A549 (cell line): ENCODE data around the gene REEP5. TPM values are rescaled to one million over a fixed set of nuclear protein-coding genes. Genes with fewer than 3 reads are reported as not detected.

Experiments
- ATAC-seq, 2 experiments: fragments of 200-7000 bp in 1 of 2; fragments of >200 bp in 1 of 2; cut with Nextera tagmentation in 1 of 2; cut with Tn5 transposase in 1 of 2; 3 replicates each; pipeline versions ENCODE4 v1.8.0 to v1.9.1; 2018 to 2020; ENCODE audit warnings: mild to moderate bottlenecking in 1 of 2, moderate library complexity in 1 of 2
- CTCF ChIA-PET: fragments of 300-600 bp; sonication (Branson Sonifier 250); formaldehyde crosslinking; extraction: SDS; loops from one replicate; lab custom pipeline; 2021; ENCODE audit warnings: antibody characterized with exemption, inconsistent platforms; lab: Yijun Ruan, JAX
- POLR2A ChIA-PET: fragments of 350-600 bp; formaldehyde crosslinking; extraction: SDS; loops from one replicate; lab custom pipeline; 2021; ENCODE audit warnings: antibody characterized with exemption, inconsistent platforms; lab: Yijun Ruan, JAX
- DNase-seq, 2 experiments: peaks; one replicate each; pipeline versions ENCODE4 v3.0.0 to v3.0.0-alpha.2; 2011 to 2016; ENCODE audit warnings: low read depth in 1 of 2, low spot score in 1 of 2
- FAIRE-seq: peaks from 2 replicates; lab custom pipeline; 2011; peaks lifted over from hg19 to GRCh38; lab: Jason Lieb, UNC
- H3K27ac ChIP-seq, 2 experiments: fragments of >200 bp; sonication (Bioruptor Twin); formaldehyde crosslinking; 3 replicates each; pipeline ENCODE4 v1.5.1; 2016 to 2017
- H3K4me1 ChIP-seq: fragments of >200 bp; sonication (Bioruptor Twin); formaldehyde crosslinking; 3 replicates; pipeline ENCODE4 v1.6.1; 2016
- H3K4me2 ChIP-seq: fragments of >200 bp; sonication (Bioruptor Twin); formaldehyde crosslinking; 3 replicates; pipeline ENCODE4 v1.6.1; 2016
- H3K4me3 ChIP-seq: fragments of >200 bp; sonication (Bioruptor Twin); formaldehyde crosslinking; 3 replicates; pipeline ENCODE4 v1.5.1; 2016
- H3K9me3 ChIP-seq: fragments of >200 bp; sonication (Bioruptor Twin); formaldehyde crosslinking; 3 replicates; pipeline ENCODE4 v1.6.1; 2016
- BHLHE40 ChIP-seq: IDR thresholded peaks from 2 replicates; pipeline ENCODE4 v1.6.1; 2012; ENCODE audit warnings: low read depth, low read length, inconsistent platforms
- CBX8 ChIP-seq: fragments of 200-600 bp; sonication (generic); IDR thresholded peaks from 2 replicates; pipeline ENCODE4 v1.6.1; 2016
- CEBPB ChIP-seq, 2 experiments: fragments of >200 bp in 1 of 2; sonication (Bioruptor Twin) in 1 of 2; formaldehyde crosslinking in 1 of 2; IDR thresholded peaks; 2 replicates each; pipeline ENCODE4 v1.6.1; 2012 to 2016
- EHF ChIP-seq: fragments of 250-450 bp; sonication (Bioruptor Pico); IDR thresholded peaks from 2 replicates; pipeline ENCODE4 v1.5.0; 2020; ENCODE audit warnings: mild to moderate bottlenecking
- EP300 ChIP-seq, 2 experiments: fragments of >200 bp; sonication (Bioruptor Twin); formaldehyde crosslinking; IDR thresholded peaks; 2 replicates in 1 of 2; 3 replicates in 1 of 2; pipeline ENCODE4 v1.6.1; 2016 to 2017
- ESRRA ChIP-seq: fragments of 150-350 bp; IDR thresholded peaks from 2 replicates; pipeline ENCODE4 v1.6.1; 2014; ENCODE audit warnings: mild to moderate bottlenecking, low read length, borderline replicate concordance
- FOSB ChIP-seq: fragments of 250-450 bp; sonication (Bioruptor Pico); IDR thresholded peaks from 2 replicates; pipeline ENCODE4 v1.5.0; 2020; ENCODE audit warnings: mild to moderate bottlenecking, moderate library complexity
- FOSL2 ChIP-seq, 2 experiments: fragments of 450-650 bp in 1 of 2; fragments of >200 bp in 1 of 2; sonication (Bioruptor Twin) in 1 of 2; formaldehyde crosslinking; IDR thresholded peaks; 2 replicates each; pipeline versions ENCODE4 v1.5.0 to v1.6.1; 2016 to 2020; ENCODE audit warnings: mild to moderate bottlenecking in 1 of 2, moderate library complexity in 1 of 2
- FOXS1 ChIP-seq: fragments of 250-450 bp; sonication (Bioruptor Pico); IDR thresholded peaks from 2 replicates; pipeline ENCODE4 v1.5.0; 2020; ENCODE audit warnings: mild to moderate bottlenecking, moderate library complexity
- GATA3 ChIP-seq: IDR thresholded peaks from 2 replicates; pipeline ENCODE4 v1.6.1; 2012; ENCODE audit warnings: borderline replicate concordance
- JUN ChIP-seq, 2 experiments: fragments of >200 bp; sonication (Bioruptor Twin); formaldehyde crosslinking; IDR thresholded peaks; 2 replicates in 1 of 2; 3 replicates in 1 of 2; pipeline ENCODE4 v1.6.1; 2016 to 2017
- JUNB ChIP-seq: fragments of >200 bp; sonication (Bioruptor Twin); formaldehyde crosslinking; IDR thresholded peaks from 2 replicates; pipeline ENCODE4 v1.6.1; 2016
- KDM1A ChIP-seq: fragments of 200-600 bp; sonication (generic); IDR thresholded peaks from 2 replicates; pipeline ENCODE4 v1.6.1; 2016; ENCODE audit warnings: low read depth, mild to moderate bottlenecking
- KDM5A ChIP-seq: fragments of 200-600 bp; sonication (generic); IDR thresholded peaks from 2 replicates; pipeline ENCODE4 v1.6.1; 2016; ENCODE audit warnings: antibody characterized with exemption, mild to moderate bottlenecking
- NPAS2 ChIP-seq: fragments of 250-450 bp; sonication (Bioruptor Pico); IDR thresholded peaks from 2 replicates; pipeline ENCODE4 v1.8.0; 2022; ENCODE audit warnings: mild to moderate bottlenecking, moderate library complexity, borderline replicate concordance
- PHF8 ChIP-seq: fragments of 200-600 bp; sonication (generic); IDR thresholded peaks from 2 replicates; pipeline ENCODE4 v1.6.1; 2016; ENCODE audit warnings: low read depth, mild to moderate bottlenecking, antibody characterized with exemption, moderate library complexity, borderline replicate concordance
- POLR2A ChIP-seq: IDR thresholded peaks from 2 replicates; pipeline ENCODE4 v1.6.1; 2012; ENCODE audit warnings: mild to moderate bottlenecking, low read length
- RCOR1 ChIP-seq: fragments of 150-350 bp; IDR thresholded peaks from 2 replicates; pipeline ENCODE4 v1.6.1; 2014; ENCODE audit warnings: antibody characterized with exemption, low read length, low read depth
- RNF2 ChIP-seq: fragments of 200-600 bp; sonication (generic); IDR thresholded peaks from 2 replicates; pipeline ENCODE4 v1.6.1; 2016; ENCODE audit warnings: low read depth, mild to moderate bottlenecking, antibody characterized with exemption, moderate library complexity, borderline replicate concordance
- TFCP2L1 ChIP-seq: fragments of 250-450 bp; sonication (Bioruptor Pico); IDR thresholded peaks from 2 replicates; pipeline ENCODE4 v1.5.0; 2021; ENCODE audit warnings: mild to moderate bottlenecking
- TP53 ChIP-seq: fragments of 250-450 bp; sonication (Bioruptor Pico); IDR thresholded peaks from 2 replicates; pipeline ENCODE4 v1.5.0; 2021; ENCODE audit warnings: mild to moderate bottlenecking, moderate library complexity
- WGBS: methylation state at CpG from one replicate; pipeline ENCODE4 v1.1.6; 2017; ENCODE audit errors: missing lambda C conversion rate; 5-methylcytosine and 5-hydroxymethylcytosine counted together
- polyA plus RNA-seq, 4 experiments: library from polyadenylated mRNA; depleted of rRNA in 3 of 4; stranded (reverse); fragments of >200 nt; fragmentation: RNase III in 1 of 4; extraction: RNeasy Plus Mini Kit Qiagen cat#74134 plus additional on column Dnase treatment in 1 of 4; gene quantifications; 2 replicates in 3 of 4; 3 replicates in 1 of 4; pipeline ENCODE4 v1.2.3, GENCODE V29; 2011 to 2017
- TF ChIP-seq, protein P1 (sequence below): fragments of >200 bp; sonication (Bioruptor Twin); formaldehyde crosslinking; IDR thresholded peaks from 3 replicates; pipeline ENCODE4 v1.6.1; 2016
- TF ChIP-seq, protein P2 (sequence below): fragments of 250-450 bp; sonication (Bioruptor Pico); IDR thresholded peaks from 2 replicates; pipeline ENCODE4 v1.5.0; 2020; ENCODE audit warnings: low read depth, mild to moderate bottlenecking, moderate library complexity
- TF ChIP-seq, protein P3 (sequence below): IDR thresholded peaks from 2 replicates; pipeline ENCODE4 v1.6.1; 2012
- TF ChIP-seq, protein P4 (sequence below): IDR thresholded peaks from 2 replicates; pipeline ENCODE4 v1.6.1; 2012
- TF ChIP-seq, protein P5 (sequence below): fragments of 250-450 bp; sonication (Bioruptor Pico); IDR thresholded peaks from 2 replicates; pipeline ENCODE4 v1.5.0; 2021; ENCODE audit warnings: mild to moderate bottlenecking, moderate library complexity, borderline replicate concordance
- TF ChIP-seq, protein P6 (sequence below): fragments of >200 bp; sonication (Bioruptor Twin); formaldehyde crosslinking; IDR thresholded peaks from 3 replicates; pipeline ENCODE4 v1.5.1; 2016
- TF ChIP-seq, protein P7 (sequence below): fragments of 200-600 bp; sonication (generic); IDR thresholded peaks from 2 replicates; pipeline ENCODE4 v1.6.1; 2016; ENCODE audit warnings: antibody characterized with exemption, mild to moderate bottlenecking, moderate library complexity

The REEP5 gene
- polyA plus RNA-seq, 2 of the 4 experiments (the other 2 are of a cell fraction) = 134 to 164 TPM

DNA sequence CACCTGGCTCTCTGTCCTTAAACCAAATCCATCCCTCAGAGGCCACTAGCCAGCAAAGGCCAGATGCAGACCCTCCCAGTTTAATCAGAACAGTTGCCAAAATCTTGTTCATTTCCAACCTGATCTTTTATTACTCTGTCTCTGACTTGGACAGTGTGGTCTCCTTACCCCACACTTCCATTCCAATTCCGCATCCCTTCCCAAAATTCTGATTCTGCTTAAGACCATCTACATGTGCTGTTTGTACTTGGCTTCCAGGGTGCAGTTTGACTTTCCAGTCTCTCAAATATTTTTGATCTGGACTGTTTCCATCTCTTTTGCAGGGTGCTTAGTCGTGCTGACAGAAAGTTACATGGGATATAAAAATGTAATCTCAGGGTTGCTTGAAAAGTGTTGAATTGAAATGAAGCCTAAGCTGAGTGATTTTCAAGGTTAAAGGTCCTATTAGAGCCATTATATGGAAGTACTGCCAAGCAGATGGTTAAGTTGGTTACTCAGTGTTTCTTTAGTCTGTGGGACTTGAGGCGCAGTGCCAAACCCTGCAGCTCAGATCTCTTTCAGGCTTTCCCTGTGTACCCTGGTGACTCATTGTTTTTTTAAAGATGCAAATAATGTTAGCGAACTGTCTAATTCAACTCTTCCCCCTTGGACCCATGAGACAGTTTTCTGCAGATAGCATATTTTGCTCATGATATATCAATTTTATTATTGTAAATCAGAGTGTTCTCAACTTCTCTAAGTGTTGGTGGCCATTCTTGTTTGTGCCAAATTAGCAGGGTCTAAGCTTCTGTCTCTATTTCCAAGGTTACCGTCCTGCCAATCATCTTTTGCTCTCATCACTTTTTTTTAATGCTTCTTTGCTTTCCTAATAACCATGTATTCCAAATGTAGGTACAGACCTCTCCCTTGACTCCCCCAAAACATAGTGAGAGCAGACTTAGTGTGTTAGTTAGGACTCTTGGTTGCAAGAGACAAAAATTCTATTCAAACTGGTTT is 36.4 kb upstream of the REEP5 start:
- H3K9me3 ChIP-seq = no peaks in the 10 kb centered on the region
- ChIA-PET POLR2A (interaction anchor here (1.1 to 1.5 kb wide), 2 partner anchors 18 to 36 kb away, joined by 9 to 11 read pairs; partner anchors contain the start of genes DCP2 and REEP5), CTCF (interaction anchor here (0.6 to 2.4 kb wide), 3 partner anchors 9 to 210 kb away, joined by 3 to 9 read pairs (median 4); partner anchors contain the start of gene REEP5)
- DNase-seq (peak; percentile 81 to 88), ATAC-seq (peak; percentile 92), FAIRE-seq (peak; percentile 78)
- H3K4me2 ChIP-seq = peak overlapping the region; percentile 78
- H3K4me3 ChIP-seq = peak overlapping the region; percentile 15; the same call in 2 of the 3 replicates
- H3K27ac ChIP-seq = peak overlapping the region; percentile 67 to 78
- 5% methylated on average over 5 of the region's 5 CpGs for WGBS
- H3K4me1 ChIP-seq = peaks cover 53% of the 10 kb centered on the region
- TF ChIP-seq KDM5A (no peak), KDM1A (no peak), RNF2 (no peak), POLR2A (no peak), TFCP2L1 (CRISPR knock-in tag) (no peak), JUN (IDR thresholded peaks at IDR 0.05) (peak in 1 of 2 experiments; percentile 75; a peak in 3 of 5 replicates), CBX8 (no peak), BHLHE40 (no peak), TP53 (no peak), JUNB (peak; percentile 91), EHF (CRISPR knock-in tag) (no peak), RCOR1 (no peak), FOSL2 (IDR thresholded peaks at IDR 0.05) (peak; percentile 93), FOSL2 (CRISPR knock-in tag; IDR thresholded peaks at IDR 0.05) (peak; percentile 95), GATA3 (peak; percentile 91), ESRRA (no peak), EP300 (IDR thresholded peaks at IDR 0.05) (peak; percentile 30 to 50; a peak in 2 of 5 replicates), FOSB (no peak), NPAS2 (CRISPR knock-in tag) (no peak), PHF8 (no peak), FOXS1 (no peak), CEBPB (IDR thresholded peaks at IDR 0.05) (peak in 1 of 2 experiments; percentile 68; a peak in 2 of 4 replicates)
- TF ChIP-seq, protein P1, sequence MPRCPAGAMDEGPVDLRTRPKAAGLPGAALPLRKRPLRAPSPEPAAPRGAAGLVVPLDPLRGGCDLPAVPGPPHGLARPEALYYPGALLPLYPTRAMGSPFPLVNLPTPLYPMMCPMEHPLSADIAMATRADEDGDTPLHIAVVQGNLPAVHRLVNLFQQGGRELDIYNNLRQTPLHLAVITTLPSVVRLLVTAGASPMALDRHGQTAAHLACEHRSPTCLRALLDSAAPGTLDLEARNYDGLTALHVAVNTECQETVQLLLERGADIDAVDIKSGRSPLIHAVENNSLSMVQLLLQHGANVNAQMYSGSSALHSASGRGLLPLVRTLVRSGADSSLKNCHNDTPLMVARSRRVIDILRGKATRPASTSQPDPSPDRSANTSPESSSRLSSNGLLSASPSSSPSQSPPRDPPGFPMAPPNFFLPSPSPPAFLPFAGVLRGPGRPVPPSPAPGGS = 0 out of 3 replicates have a peak, but pooled peaks have one; percentile 36
- TF ChIP-seq, protein P2, sequence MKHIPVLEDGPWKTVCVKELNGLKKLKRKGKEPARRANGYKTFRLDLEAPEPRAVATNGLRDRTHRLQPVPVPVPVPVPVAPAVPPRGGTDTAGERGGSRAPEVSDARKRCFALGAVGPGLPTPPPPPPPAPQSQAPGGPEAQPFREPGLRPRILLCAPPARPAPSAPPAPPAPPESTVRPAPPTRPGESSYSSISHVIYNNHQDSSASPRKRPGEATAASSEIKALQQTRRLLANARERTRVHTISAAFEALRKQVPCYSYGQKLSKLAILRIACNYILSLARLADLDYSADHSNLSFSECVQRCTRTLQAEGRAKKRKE = no peak
- TF ChIP-seq, protein P3, sequence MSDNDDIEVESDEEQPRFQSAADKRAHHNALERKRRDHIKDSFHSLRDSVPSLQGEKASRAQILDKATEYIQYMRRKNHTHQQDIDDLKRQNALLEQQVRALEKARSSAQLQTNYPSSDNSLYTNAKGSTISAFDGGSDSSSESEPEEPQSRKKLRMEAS = peak; percentile 49; the same call in 1 of the 2 replicates
- TF ChIP-seq, protein P4, sequence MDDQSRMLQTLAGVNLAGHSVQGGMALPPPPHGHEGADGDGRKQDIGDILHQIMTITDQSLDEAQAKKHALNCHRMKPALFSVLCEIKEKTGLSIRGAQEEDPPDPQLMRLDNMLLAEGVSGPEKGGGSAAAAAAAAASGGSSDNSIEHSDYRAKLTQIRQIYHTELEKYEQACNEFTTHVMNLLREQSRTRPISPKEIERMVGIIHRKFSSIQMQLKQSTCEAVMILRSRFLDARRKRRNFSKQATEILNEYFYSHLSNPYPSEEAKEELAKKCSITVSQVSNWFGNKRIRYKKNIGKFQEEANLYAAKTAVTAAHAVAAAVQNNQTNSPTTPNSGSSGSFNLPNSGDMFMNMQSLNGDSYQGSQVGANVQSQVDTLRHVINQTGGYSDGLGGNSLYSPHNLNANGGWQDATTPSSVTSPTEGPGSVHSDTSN = peak; percentile 38; the same call in 1 of the 2 replicates
- TF ChIP-seq, protein P5, sequence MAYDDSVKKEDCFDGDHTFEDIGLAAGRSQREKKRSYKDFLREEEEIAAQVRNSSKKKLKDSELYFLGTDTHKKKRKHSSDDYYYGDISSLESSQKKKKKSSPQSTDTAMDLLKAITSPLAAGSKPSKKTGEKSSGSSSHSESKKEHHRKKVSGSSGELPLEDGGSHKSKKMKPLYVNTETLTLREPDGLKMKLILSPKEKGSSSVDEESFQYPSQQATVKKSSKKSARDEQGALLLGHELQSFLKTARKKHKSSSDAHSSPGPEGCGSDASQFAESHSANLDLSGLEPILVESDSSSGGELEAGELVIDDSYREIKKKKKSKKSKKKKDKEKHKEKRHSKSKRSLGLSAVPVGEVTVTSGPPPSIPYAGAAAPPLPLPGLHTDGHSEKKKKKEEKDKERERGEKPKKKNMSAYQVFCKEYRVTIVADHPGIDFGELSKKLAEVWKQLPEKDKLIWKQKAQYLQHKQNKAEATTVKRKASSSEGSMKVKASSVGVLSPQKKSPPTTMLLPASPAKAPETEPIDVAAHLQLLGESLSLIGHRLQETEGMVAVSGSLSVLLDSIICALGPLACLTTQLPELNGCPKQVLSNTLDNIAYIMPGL (CRISPR knock-in tag) = no peak
- TF ChIP-seq, protein P6, sequence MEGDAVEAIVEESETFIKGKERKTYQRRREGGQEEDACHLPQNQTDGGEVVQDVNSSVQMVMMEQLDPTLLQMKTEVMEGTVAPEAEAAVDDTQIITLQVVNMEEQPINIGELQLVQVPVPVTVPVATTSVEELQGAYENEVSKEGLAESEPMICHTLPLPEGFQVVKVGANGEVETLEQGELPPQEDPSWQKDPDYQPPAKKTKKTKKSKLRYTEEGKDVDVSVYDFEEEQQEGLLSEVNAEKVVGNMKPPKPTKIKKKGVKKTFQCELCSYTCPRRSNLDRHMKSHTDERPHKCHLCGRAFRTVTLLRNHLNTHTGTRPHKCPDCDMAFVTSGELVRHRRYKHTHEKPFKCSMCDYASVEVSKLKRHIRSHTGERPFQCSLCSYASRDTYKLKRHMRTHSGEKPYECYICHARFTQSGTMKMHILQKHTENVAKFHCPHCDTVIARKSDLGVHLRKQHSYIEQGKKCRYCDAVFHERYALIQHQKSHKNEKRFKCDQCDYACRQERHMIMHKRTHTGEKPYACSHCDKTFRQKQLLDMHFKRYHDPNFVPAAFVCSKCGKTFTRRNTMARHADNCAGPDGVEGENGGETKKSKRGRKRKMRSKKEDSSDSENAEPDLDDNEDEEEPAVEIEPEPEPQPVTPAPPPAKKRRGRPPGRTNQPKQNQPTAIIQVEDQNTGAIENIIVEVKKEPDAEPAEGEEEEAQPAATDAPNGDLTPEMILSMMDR = no peak
- TF ChIP-seq, protein P7, sequence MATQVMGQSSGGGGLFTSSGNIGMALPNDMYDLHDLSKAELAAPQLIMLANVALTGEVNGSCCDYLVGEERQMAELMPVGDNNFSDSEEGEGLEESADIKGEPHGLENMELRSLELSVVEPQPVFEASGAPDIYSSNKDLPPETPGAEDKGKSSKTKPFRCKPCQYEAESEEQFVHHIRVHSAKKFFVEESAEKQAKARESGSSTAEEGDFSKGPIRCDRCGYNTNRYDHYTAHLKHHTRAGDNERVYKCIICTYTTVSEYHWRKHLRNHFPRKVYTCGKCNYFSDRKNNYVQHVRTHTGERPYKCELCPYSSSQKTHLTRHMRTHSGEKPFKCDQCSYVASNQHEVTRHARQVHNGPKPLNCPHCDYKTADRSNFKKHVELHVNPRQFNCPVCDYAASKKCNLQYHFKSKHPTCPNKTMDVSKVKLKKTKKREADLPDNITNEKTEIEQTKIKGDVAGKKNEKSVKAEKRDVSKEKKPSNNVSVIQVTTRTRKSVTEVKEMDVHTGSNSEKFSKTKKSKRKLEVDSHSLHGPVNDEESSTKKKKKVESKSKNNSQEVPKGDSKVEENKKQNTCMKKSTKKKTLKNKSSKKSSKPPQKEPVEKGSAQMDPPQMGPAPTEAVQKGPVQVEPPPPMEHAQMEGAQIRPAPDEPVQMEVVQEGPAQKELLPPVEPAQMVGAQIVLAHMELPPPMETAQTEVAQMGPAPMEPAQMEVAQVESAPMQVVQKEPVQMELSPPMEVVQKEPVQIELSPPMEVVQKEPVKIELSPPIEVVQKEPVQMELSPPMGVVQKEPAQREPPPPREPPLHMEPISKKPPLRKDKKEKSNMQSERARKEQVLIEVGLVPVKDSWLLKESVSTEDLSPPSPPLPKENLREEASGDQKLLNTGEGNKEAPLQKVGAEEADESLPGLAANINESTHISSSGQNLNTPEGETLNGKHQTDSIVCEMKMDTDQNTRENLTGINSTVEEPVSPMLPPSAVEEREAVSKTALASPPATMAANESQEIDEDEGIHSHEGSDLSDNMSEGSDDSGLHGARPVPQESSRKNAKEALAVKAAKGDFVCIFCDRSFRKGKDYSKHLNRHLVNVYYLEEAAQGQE = no peak
